Activated naive CD4-positive, alpha-beta T cell treated with anti-CD3 and anti-CD28 coated beads, Interleukin-2, amount 10 ng/mL, durations not matched to agents 7 days and 5 days (primary cell): ENCODE data around the gene EVI5L.

Experiments
- CTCF ChIA-PET: fragments of 350-600 bp; sonication (Branson Sonifier 250); formaldehyde crosslinking; loops from one replicate; lab custom pipeline; 2021; ENCODE audit warnings: antibody characterized with exemption; lab: Charles Lee
- DNase-seq: peaks from one replicate; pipeline ENCODE4 v3.0.0-alpha.2; 2020
- H3K27ac Mint-ChIP-seq: one replicate; pipeline ENCODE4 v1.8.0; 2021; ENCODE audit warnings: mild to moderate bottlenecking, moderate library complexity, mixed read lengths
- H3K27me3 Mint-ChIP-seq: one replicate; pipeline ENCODE4 v1.8.0; 2021; ENCODE audit warnings: mild to moderate bottlenecking, mixed read lengths
- H3K36me3 Mint-ChIP-seq: one replicate; pipeline ENCODE4 v1.8.0; 2021; ENCODE audit warnings: mixed read lengths
- H3K4me1 Mint-ChIP-seq: one replicate; pipeline ENCODE4 v1.8.0; 2021; ENCODE audit warnings: mixed read lengths
- H3K4me3 Mint-ChIP-seq: one replicate; pipeline ENCODE4 v1.8.0; 2021; ENCODE audit warnings: mild to moderate bottlenecking, moderate library complexity, mixed read lengths
- H3K9me3 Mint-ChIP-seq: one replicate; pipeline ENCODE4 v1.8.0; 2021; ENCODE audit warnings: mixed read lengths

EVI5L gene

DNA sequence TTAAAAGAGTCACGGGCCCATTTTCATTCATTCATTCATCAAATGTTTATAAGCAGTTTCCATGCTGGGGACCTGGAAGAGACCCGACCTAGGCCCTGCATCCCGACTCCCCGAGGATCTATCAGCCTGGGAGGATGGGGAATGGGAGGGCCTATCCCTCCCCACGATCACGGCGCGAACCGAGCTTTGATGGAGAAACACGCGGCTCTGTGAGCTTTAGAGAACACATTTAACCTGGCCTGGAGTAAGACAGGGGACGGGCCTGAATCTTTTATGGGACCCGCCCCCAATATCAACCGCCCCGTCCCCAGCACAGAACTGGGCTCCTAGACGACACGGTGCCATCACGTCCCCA lies 875 bp upstream of the EVI5L start:
- CTCF ChIA-PET = interaction anchor here (0.8 to 1.2 kb wide), 2 partner anchors 9 to 148 kb away, joined by 3 to 4 read pairs; partner anchors contain the start of gene TRAPPC5
- Mint-ChIP-seq H3K36me3 (no peaks in the 10 kb centered on the region), H3K4me1 (peaks cover 28% of the 10 kb centered on the region), H3K27ac (peak overlapping the region; percentile 89), H3K27me3 (peaks cover 56% of the 10 kb centered on the region), H3K4me3 (peak overlapping the region; percentile 73), H3K9me3 (no peaks in the 10 kb centered on the region)
- DNase-seq = no peak

DNA sequence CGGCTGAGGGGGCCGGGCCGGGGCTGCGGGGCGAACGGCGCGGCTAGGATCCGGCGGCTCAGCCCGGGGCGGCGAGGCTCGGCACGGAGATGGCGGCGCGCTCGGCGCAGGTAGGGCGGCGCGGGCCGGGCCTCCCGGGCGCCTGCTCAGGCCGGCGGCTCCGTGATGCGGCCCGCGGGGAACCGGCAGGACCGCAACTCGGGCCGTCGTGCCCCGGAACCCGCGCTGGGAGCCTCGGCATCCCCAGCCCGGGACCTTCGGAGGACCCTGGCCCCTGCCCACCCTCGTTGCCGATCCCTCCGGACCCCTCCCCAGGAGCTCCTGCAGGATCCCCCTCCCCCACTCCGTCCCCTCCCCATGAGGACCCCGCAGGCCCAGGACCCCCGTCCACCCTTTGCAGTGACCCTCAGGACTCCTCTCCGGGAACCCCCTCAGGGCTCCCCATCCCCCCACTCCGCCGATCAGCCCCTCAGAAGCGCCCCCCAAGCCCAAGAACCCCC lies 304 bp downstream of the EVI5L start:
- Mint-ChIP-seq H3K4me3 (peak overlapping the region; percentile 77), H3K27me3 (peaks cover 48% of the 10 kb centered on the region), H3K36me3 (no peaks in the 10 kb centered on the region), H3K4me1 (peaks cover 28% of the 10 kb centered on the region), H3K9me3 (no peaks in the 10 kb centered on the region), H3K27ac (no peak overlapping the region)
- CTCF ChIA-PET = no interaction called here
- no peak for DNase-seq

DNA sequence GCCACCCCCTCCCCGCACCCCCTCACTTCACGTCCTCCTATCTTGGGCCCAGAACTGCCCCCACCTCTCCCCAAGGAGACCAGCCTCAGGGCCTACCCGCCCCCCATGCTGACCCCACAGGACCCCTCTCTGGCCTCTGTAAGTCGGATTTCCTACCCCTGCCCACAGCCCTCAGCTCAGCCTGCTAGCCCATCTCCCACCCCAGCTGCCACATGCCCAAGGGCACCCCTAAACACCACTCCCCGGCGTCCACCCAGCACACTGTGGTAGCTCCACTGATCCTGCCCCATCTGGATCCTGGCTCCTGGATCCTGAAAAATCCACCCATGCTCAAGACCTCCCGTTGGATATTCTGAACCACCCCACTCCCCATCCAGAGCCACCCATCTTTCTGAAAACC lies 805 bp downstream of the EVI5L start:
- no peak for DNase-seq
- H3K4me3 Mint-ChIP-seq = peak overlapping the region; percentile 77
- H3K36me3 Mint-ChIP-seq = no peaks in the 10 kb centered on the region
- H3K27ac Mint-ChIP-seq = no peak overlapping the region
- peaks cover 28% of the 10 kb centered on the region for H3K4me1 Mint-ChIP-seq
- CTCF ChIA-PET = no interaction called here
- peaks cover 44% of the 10 kb centered on the region for H3K27me3 Mint-ChIP-seq
- H3K9me3 Mint-ChIP-seq = no peaks in the 10 kb centered on the region

- Mint-ChIP-seq H3K9me3 (no peaks in the 10 kb centered on the region), H3K27me3 (peaks cover 41% of the 10 kb centered on the region), H3K27ac (no peak overlapping the region), H3K4me3 (peak overlapping the region; percentile 77), H3K36me3 (no peaks in the 10 kb centered on the region), H3K4me1 (peaks cover 28% of the 10 kb centered on the region)
- DNase-seq = no peak
- CTCF ChIA-PET = interaction anchor here (1.0 kb wide), 1 partner anchor 31 kb away, joined by 3 read pairs; no protein-coding TSS in a partner anchor
These were observed 1.4 kb downstream of the EVI5L start for GRCh38 chr19:7831452-7831851.

- Mint-ChIP-seq H3K27ac (no peak overlapping the region), H3K27me3 (peaks cover 35% of the 10 kb centered on the region), H3K4me3 (peak overlapping the region; percentile 77), H3K9me3 (no peaks in the 10 kb centered on the region), H3K36me3 (no peaks in the 10 kb centered on the region), H3K4me1 (peaks cover 28% of the 10 kb centered on the region)
- no peak for DNase-seq
- CTCF ChIA-PET = interaction anchor here (1.0 kb wide), 1 partner anchor 32 kb away, joined by 3 read pairs; no protein-coding TSS in a partner anchor
These were observed 2.0 kb downstream of the EVI5L start for GRCh38 chr19:7832009-7832408.

DNA sequence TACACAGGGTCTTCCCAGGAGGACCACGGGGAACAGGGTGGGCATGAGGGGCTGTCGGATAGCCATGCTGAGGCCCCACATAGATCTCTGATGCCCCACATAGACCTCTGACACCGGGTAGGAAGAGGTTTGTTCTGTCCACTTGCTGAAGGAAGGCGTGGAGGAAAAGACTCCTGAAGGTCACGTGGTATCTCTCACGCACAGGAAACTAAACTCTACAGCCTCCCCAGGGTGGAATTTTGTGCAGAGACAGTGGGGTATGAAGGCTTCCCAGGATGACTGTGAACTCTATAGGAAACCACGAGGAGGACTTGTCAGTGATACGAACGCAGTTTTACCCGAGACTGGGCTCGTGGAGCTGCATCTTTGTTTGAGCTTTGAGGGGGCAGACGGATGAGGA lies 2.8 kb downstream of the EVI5L start:
- Mint-ChIP-seq H3K4me3 (no peak overlapping the region), H3K27ac (no peak overlapping the region), H3K36me3 (no peaks in the 10 kb centered on the region), H3K9me3 (no peaks in the 10 kb centered on the region), H3K4me1 (peaks cover 28% of the 10 kb centered on the region), H3K27me3 (peaks cover 31% of the 10 kb centered on the region)
- CTCF ChIA-PET = no interaction called here
- no peak for DNase-seq

GRCh38 chr19:7833225-7834099 lies 3.4 kb downstream of the EVI5L start:
- DNase-seq = no peak
- Mint-ChIP-seq H3K4me1 (peaks cover 28% of the 10 kb centered on the region), H3K36me3 (no peaks in the 10 kb centered on the region), H3K9me3 (no peaks in the 10 kb centered on the region), H3K4me3 (no peak overlapping the region), H3K27ac (no peak overlapping the region), H3K27me3 (peaks cover 25% of the 10 kb centered on the region)
- CTCF ChIA-PET = no interaction called here

DNA sequence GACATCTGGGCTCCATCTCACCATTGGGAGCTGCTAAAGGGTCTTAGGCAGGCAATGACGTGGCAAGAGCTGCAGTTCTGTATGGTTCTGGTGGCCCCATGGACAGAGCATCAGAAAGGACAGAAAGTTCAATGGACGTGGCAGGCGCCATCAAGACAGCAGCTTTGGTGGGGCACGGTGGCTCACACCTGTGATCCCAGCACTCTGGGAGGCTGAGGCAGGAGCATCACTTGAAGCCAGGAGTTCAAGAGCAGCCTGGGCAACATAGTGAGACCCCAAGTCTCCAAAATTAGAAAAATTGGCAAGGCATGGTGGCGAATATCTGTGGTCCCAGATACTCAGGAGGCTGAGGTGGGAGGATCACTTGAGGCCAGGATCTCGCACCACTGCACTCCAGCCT lies 9.5 kb downstream of the EVI5L start:
- Mint-ChIP-seq H3K27ac (no peak overlapping the region), H3K4me3 (no peak overlapping the region), H3K36me3 (no peaks in the 10 kb centered on the region), H3K9me3 (no peaks in the 10 kb centered on the region), H3K27me3 (peaks cover 4% of the 10 kb centered on the region), H3K4me1 (no peaks in the 10 kb centered on the region)
- CTCF ChIA-PET = no interaction called here
- no peak for DNase-seq

- H3K27ac Mint-ChIP-seq = no peak overlapping the region
- H3K4me1 Mint-ChIP-seq = no peaks in the 10 kb centered on the region
- H3K9me3 Mint-ChIP-seq = no peaks in the 10 kb centered on the region
- no peak for DNase-seq
- H3K4me3 Mint-ChIP-seq = no peak overlapping the region
- no peaks in the 10 kb centered on the region for H3K36me3 Mint-ChIP-seq
- CTCF ChIA-PET = no interaction called here
- H3K27me3 Mint-ChIP-seq = peaks cover 4% of the 10 kb centered on the region
These were observed 10.6 kb downstream of the EVI5L start for GRCh38 chr19:7840629-7841028.

GRCh38 chr19:7841751-7842660 lies 12.0 kb downstream of the EVI5L start:
- CTCF ChIA-PET = no interaction called here
- H3K4me3 Mint-ChIP-seq = no peak overlapping the region
- H3K4me1 Mint-ChIP-seq = no peaks in the 10 kb centered on the region
- no peaks in the 10 kb centered on the region for H3K9me3 Mint-ChIP-seq
- H3K27ac Mint-ChIP-seq = no peak overlapping the region
- DNase-seq = no peak
- H3K27me3 Mint-ChIP-seq = no peaks in the 10 kb centered on the region
- no peaks in the 10 kb centered on the region for H3K36me3 Mint-ChIP-seq

GRCh38 chr19:7842661-7843294 lies 12.8 kb downstream of the EVI5L start:
- H3K4me1 Mint-ChIP-seq = no peaks in the 10 kb centered on the region
- H3K27ac Mint-ChIP-seq = no peak overlapping the region
- H3K36me3 Mint-ChIP-seq = no peaks in the 10 kb centered on the region
- CTCF ChIA-PET = no interaction called here
- H3K4me3 Mint-ChIP-seq = no peak overlapping the region
- DNase-seq = no peak
- no peaks in the 10 kb centered on the region for H3K27me3 Mint-ChIP-seq
- H3K9me3 Mint-ChIP-seq = no peaks in the 10 kb centered on the region

DNA sequence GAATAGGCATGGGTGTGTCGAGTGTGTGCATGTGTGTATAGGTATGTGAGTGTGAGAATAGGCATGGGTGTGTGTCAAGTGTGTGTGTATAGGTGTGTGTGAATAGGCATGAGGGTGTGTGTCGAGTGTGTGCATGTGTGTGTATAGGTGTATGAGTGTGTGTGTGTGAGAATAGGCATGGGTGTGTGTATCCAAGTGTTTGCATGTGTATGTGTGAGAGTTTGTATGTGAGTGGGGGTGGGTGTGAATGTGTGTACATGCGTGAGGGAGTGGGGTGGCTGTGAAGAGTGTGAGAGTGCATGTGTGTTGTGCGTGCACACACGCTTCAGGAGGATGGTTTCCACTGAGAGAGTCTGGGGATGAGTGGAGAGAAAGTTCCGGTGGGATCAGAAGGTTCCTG lies 13.5 kb downstream of the EVI5L start:
- Mint-ChIP-seq H3K4me1 (no peaks in the 10 kb centered on the region), H3K27me3 (no peaks in the 10 kb centered on the region), H3K36me3 (no peaks in the 10 kb centered on the region), H3K27ac (no peak overlapping the region), H3K4me3 (no peak overlapping the region), H3K9me3 (no peaks in the 10 kb centered on the region)
- DNase-seq = no peak
- CTCF ChIA-PET = no interaction called here

DNA sequence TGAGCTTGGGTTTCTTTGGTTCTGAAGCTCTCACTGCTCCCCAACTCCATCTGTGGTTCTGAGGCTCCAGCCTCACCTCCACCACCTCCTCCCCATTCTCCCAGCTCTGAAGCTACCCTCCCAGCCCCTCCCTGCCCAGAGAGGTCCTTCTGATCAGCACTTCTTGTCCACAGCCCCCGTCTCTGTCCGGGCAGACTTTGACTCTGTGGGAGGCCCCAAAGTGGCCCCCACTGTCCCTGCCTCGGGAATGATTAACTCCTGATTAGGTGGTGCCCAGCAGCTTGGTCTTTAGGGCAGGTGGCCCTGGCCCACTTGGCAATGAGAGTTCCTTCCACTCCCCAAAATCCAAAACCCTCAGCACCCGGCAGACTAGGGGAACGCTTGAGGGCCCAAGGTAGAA lies 14.4 kb downstream of the EVI5L start:
- no peaks in the 10 kb centered on the region for H3K36me3 Mint-ChIP-seq
- H3K4me1 Mint-ChIP-seq = no peaks in the 10 kb centered on the region
- H3K9me3 Mint-ChIP-seq = no peaks in the 10 kb centered on the region
- no peak overlapping the region for H3K27ac Mint-ChIP-seq
- no peak overlapping the region for H3K4me3 Mint-ChIP-seq
- CTCF ChIA-PET = no interaction called here
- DNase-seq = no peak
- no peaks in the 10 kb centered on the region for H3K27me3 Mint-ChIP-seq

- DNase-seq = no peak
- no peaks in the 10 kb centered on the region for H3K27me3 Mint-ChIP-seq
- H3K4me3 Mint-ChIP-seq = no peak overlapping the region
- CTCF ChIA-PET = no interaction called here
- no peaks in the 10 kb centered on the region for H3K9me3 Mint-ChIP-seq
- H3K27ac Mint-ChIP-seq = no peak overlapping the region
- no peaks in the 10 kb centered on the region for H3K36me3 Mint-ChIP-seq
- no peaks in the 10 kb centered on the region for H3K4me1 Mint-ChIP-seq
These were observed 14.9 kb downstream of the EVI5L start for GRCh38 chr19:7844951-7845350.
